Brain microvascular endothelial cell (primary cell): ENCODE data around the gene OSTC.
A peak's percentile ranks its signal among the peaks of the same experiment; 100 is the strongest.

ENCODE experiments used
- DNase-seq: peaks from one replicate; pipeline ENCODE4 v3.0.0-alpha.2; 2020
- H3K27ac ChIP-seq: fragments of 250-450 bp; sonication (Bioruptor Pico); 2 replicates; pipeline ENCODE4 v1.5.1; 2020; ENCODE audit warnings: mild to moderate bottlenecking, moderate library complexity
- H3K27me3 ChIP-seq: fragments of 250-450 bp; sonication (Bioruptor Pico); replicated peaks from 2 replicates; pipeline ENCODE4 v1.5.1; 2020; ENCODE audit warnings: mild to moderate bottlenecking
- H3K36me3 ChIP-seq: fragments of 250-450 bp; sonication (Bioruptor Pico); replicated peaks from 2 replicates; pipeline ENCODE4 v1.5.1; 2020; ENCODE audit warnings: mild to moderate bottlenecking
- H3K4me3 ChIP-seq: 2 replicates; pipeline ENCODE4 v1.5.1; 2011; ENCODE audit warnings: low read depth, mild to moderate bottlenecking, control low read depth, low read length, moderate library complexity
- CTCF ChIP-seq: IDR thresholded peaks from 2 replicates; pipeline ENCODE4 v1.5.1; 2011; ENCODE audit warnings: low read depth, mild to moderate bottlenecking, moderate library complexity, low read length, control low read depth, inconsistent platforms; ENCODE audit errors: missing control alignments
- in situ Hi-C: cut with HindIII; loops from 2 replicates; pipeline ENCODE4 v1.10.0; 2017; ENCODE audit warnings: low sequenced_read_pairs, low pct_ligation_motif_present

Gene OSTC

GRCh38 chr4:108662629-108663028 is 12.2 kb downstream of the OSTC start:
- TF ChIP-seq CTCF = no peak
- H3K27me3 ChIP-seq = no peaks in the 10 kb centered on the region
- H3K27ac ChIP-seq = no peak overlapping the region
- peaks cover 63% of the 10 kb centered on the region for H3K36me3 ChIP-seq
- DNase-seq = no peak
- no peak overlapping the region for H3K4me3 ChIP-seq
- in situ Hi-C loops = no loop called here

DNA sequence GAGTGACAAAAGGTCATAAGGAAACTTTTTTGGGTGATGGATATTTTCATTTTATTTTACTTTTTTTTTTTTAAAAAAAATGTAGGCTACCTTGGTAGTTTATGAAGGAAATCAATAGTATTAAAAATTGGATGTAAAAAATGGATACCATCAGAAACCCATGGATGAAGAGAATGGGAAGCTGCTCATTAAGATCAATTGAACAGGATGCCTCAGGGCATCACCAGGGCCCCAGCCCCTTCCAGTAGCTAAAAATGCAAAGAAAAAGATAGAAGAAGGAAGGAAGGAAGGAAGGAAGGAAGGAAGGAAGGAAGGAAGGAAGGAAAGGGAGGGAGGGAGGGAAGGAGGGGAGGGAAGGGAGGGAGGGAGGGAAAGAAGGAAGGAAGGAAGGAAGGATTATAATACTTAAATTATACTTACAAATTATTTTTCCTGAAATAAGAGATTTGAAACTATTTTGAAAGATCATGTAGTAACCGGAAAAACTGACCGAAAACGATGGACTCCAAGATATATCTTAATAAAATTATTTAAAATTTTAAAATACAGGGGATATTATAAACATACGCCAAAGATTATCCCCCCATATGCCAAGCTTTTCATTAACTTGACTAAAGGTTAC is 24.1 kb downstream of the OSTC start:
- TF ChIP-seq CTCF = no peak
- in situ Hi-C loops = no loop called here
- Histone ChIP-seq H3K36me3 (peaks cover 12% of the 10 kb centered on the region), H3K27ac (no peak overlapping the region), H3K4me3 (no peak overlapping the region), H3K27me3 (no peaks in the 10 kb centered on the region)
- no peak for DNase-seq

GRCh38 chr4:108681321-108681809 is 31.0 kb downstream of the OSTC start:
- in situ Hi-C loops = loop anchor here (25.0 kb wide), 1 partner anchor 731 kb away; no protein-coding TSS in a partner anchor
- Histone ChIP-seq H3K4me3 (no peak overlapping the region), H3K36me3 (peaks cover 5% of the 10 kb centered on the region), H3K27me3 (no peaks in the 10 kb centered on the region), H3K27ac (no peak overlapping the region)
- no peak for TF ChIP-seq CTCF
- DNase-seq = no peak

DNA sequence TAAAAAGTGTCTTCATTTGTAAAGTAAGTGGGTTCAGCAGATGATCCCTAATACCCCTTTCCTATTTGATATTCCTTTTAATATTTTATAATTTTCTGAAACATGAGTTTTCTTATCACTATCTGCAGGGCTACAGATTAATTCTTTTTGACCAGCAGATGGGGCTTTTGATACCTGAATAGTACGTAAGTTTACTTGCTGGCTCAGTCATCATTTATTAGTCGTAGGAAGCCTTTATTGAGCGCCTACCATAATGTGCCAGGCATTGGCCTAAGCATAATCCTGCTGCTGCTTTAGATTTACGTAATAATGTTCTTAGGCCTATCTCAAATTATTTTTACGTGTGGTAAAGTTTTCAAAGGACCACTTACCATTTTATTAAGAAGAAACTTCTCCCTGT is 33.1 kb downstream of the OSTC start:
- Histone ChIP-seq H3K36me3 (no peaks in the 10 kb centered on the region), H3K27ac (no peak overlapping the region), H3K27me3 (no peaks in the 10 kb centered on the region), H3K4me3 (no peak overlapping the region)
- peak; percentile 38 for TF ChIP-seq CTCF
- in situ Hi-C loops = loop anchor here (25.0 kb wide), 1 partner anchor 729 kb away; no protein-coding TSS in a partner anchor
- peak; percentile 43 for DNase-seq

GRCh38 chr4:108685036-108685686 is 34.8 kb downstream of the OSTC start:
- DNase-seq = no peak
- no peak for TF ChIP-seq CTCF
- H3K4me3 ChIP-seq = no peak overlapping the region
- no peak overlapping the region for H3K27ac ChIP-seq
- no peaks in the 10 kb centered on the region for H3K36me3 ChIP-seq
- H3K27me3 ChIP-seq = no peaks in the 10 kb centered on the region
- in situ Hi-C loops = loop anchor here (25.0 kb wide), 1 partner anchor 727 kb away; no protein-coding TSS in a partner anchor
